HepG2 (cell line): ENCODE results near the gene ECE2. TPM values are rescaled to one million over a fixed set of nuclear protein-coding genes. Genes with fewer than 3 reads are reported as not detected.

Experiments used
- AFF4 ChIP-seq: sonication (generic); formaldehyde crosslinking; IDR thresholded peaks from 2 replicates; pipeline ENCODE4 v1.4.0; 2020; ENCODE audit warnings: missing genetic modification reagents
- ARID3A ChIP-seq: IDR thresholded peaks from 2 replicates; pipeline ENCODE4 v1.6.1; 2012; ENCODE audit warnings: low read depth, low read length, improper control_type of control experiment
- FOXM1 ChIP-seq: sonication (generic); formaldehyde crosslinking; IDR thresholded peaks from 2 replicates; pipeline ENCODE4 v1.5.0; 2020; ENCODE audit warnings: missing genetic modification reagents
- HNRNPL ChIP-seq: fragments of 200-400 bp; formaldehyde crosslinking; IDR thresholded peaks from 2 replicates; pipeline ENCODE4 v1.6.1; 2017; ENCODE audit warnings: mild to moderate bottlenecking, low read depth, low read length
- LBX2 ChIP-seq: sonication (generic); formaldehyde crosslinking; IDR thresholded peaks from 2 replicates; pipeline ENCODE4 v1.5.0; 2020; ENCODE audit warnings: missing genetic modification reagents, mild to moderate bottlenecking, borderline replicate concordance
- PAXIP1 ChIP-seq: sonication (generic); formaldehyde crosslinking; conservative IDR thresholded peaks from 2 replicates; pipeline ENCODE4 v1.4.0; 2020; ENCODE audit warnings: mild to moderate bottlenecking, missing genetic modification reagents, moderate library complexity
- PHF8 ChIP-seq: sonication (generic); formaldehyde crosslinking; IDR thresholded peaks from 2 replicates; pipeline ENCODE4 v1.5.0; 2020; ENCODE audit warnings: missing genetic modification reagents
- SP4 ChIP-seq: sonication (generic); formaldehyde crosslinking; IDR thresholded peaks from 2 replicates; pipeline ENCODE4 v1.8.1; 2023; ENCODE audit warnings: mild to moderate bottlenecking, missing genetic modification reagents
- TAF15 ChIP-seq: fragments of 200-400 bp; formaldehyde crosslinking; IDR thresholded peaks from one replicate; pipeline ENCODE4 v1.6.1; 2018; ENCODE audit warnings: mild to moderate bottlenecking, low read depth, low read length; ENCODE audit not compliant: poor library complexity, severe bottlenecking
- ZBTB25 ChIP-seq: IDR thresholded peaks from 2 replicates; pipeline ENCODE4 v1.6.1; 2018; ENCODE audit warnings: missing genetic modification reagents
- ZNF224 ChIP-seq: sonication (generic); formaldehyde crosslinking; IDR thresholded peaks from 2 replicates; pipeline ENCODE4 v1.5.0; 2020; ENCODE audit warnings: mild to moderate bottlenecking, missing genetic modification reagents
- ZNF335 ChIP-seq: sonication (generic); formaldehyde crosslinking; IDR thresholded peaks from 2 replicates; pipeline ENCODE4 v1.4.0; 2020; ENCODE audit warnings: missing genetic modification reagents
- ZNF704 ChIP-seq: sonication (generic); formaldehyde crosslinking; IDR thresholded peaks from 2 replicates; pipeline ENCODE4 v1.8.1; 2023; ENCODE audit warnings: mild to moderate bottlenecking, inconsistent platforms, moderate library complexity, missing genetic modification reagents, borderline replicate concordance
- polyA plus RNA-seq, 8 experiments: library from polyadenylated mRNA; depleted of rRNA in 3 of 8; stranded (reverse) in 7 of 8; unstranded in 1 of 8; fragments of >200 nt; fragmentation: Illumina TruSeq in 4 of 8; extraction: Trizol in 4 of 8; gene quantifications; 2 replicates each; pipeline versions ENCODE4 v1.2.1 to v1.2.3, GENCODE V29; 2011 to 2016; ENCODE audit warnings: low read depth in 4 of 8, missing spikeins in 1 of 8, mixed read lengths in 1 of 8; ENCODE audit not compliant: insufficient read depth in 1 of 8
- total RNA-seq, 5 experiments: library from RNA; depleted of rRNA; stranded (reverse); fragments of >200 nt; fragmentation: Illumina TruSeq; extraction: Trizol; gene quantifications; 2 replicates each; pipeline ENCODE4 v1.2.3, GENCODE V29; 2016; ENCODE audit warnings: low read depth in 1 of 5

ECE2 gene
- total and polyA plus RNA-seq, 2 of the 13 experiments (the other 11 are each of a cell fraction or from before 2014, with no cell fraction given), result not detected

GRCh38 chr3:184291044-184291737, 15.4 kb downstream of the ECE2 start (continued):
- TF ChIP-seq PAXIP1 (CRISPR knock-in tag) (peak; percentile 36; the same call in 1 of the 2 replicates), PHF8 (peak; percentile 19; the same call in 1 of the 2 replicates), ZBTB25 (CRISPR knock-in tag) (no peak), ZNF704 (CRISPR knock-in tag) (no peak), SP4 (CRISPR knock-in tag) (no peak), FOXM1 (CRISPR knock-in tag) (no peak), TAF15 (no peak), ZNF335 (CRISPR knock-in tag) (no peak), AFF4 (CRISPR knock-in tag) (no peak), ARID3A (no peak), HNRNPL (peak; percentile 87), LBX2 (CRISPR knock-in tag) (no peak), ZNF224 (CRISPR knock-in tag) (no peak)
